K562 (cell line): ENCODE results near the gene DCLK1. TPM values are rescaled to one million over a fixed set of nuclear protein-coding genes. Genes with fewer than 3 reads are reported as not detected.

Source experiments
- ATAC-seq: fragments of 200-7000 bp; cut with Tn5 transposase; 3 replicates; pipeline ENCODE4 v1.9.1; 2020; ENCODE audit warnings: moderate library complexity
- BruUV-seq: library from RNA; stranded (reverse); fragments of 400-500 nt; replicated peaks from 2 replicates; lab custom pipeline; 2021; lab: Mats Ljungman, UMichigan
- CTCF ChIA-PET: fragments of 300-600 bp; formaldehyde crosslinking; extraction: SDS; loops from one replicate; lab custom pipeline; 2021; ENCODE audit warnings: low intra/inter-chr PET ratio; lab: Yijun Ruan, JAX
- POLR2A ChIA-PET: fragments of 300-600, 350-650 bp; sonication (Branson Sonifier 250); formaldehyde crosslinking; extraction: SDS; loops from one replicate; lab custom pipeline; 2021; ENCODE audit warnings: antibody characterized with exemption, inconsistent platforms; lab: Yijun Ruan, JAX
- DNase-seq, 4 experiments: peaks; one replicate each; pipeline versions ENCODE4 v3.0.0 to v3.0.0-alpha.2; 2011 to 2018; ENCODE audit warnings: low spot score in 3 of 4, mixed read lengths in 3 of 4; ENCODE audit errors: extremely low read depth in 1 of 4
- FAIRE-seq: peaks from 2 replicates; lab custom pipeline; 2011; peaks lifted over from hg19 to GRCh38; lab: Jason Lieb, UNC
- H2AFZ ChIP-seq: 2 replicates; pipeline ENCODE4 v1.6.0; 2011; ENCODE audit warnings: low read depth, low read length, control low read depth, inconsistent platforms
- H3K27ac ChIP-seq: fragments of 200-600 bp; 3 replicates; pipeline ENCODE4 v1.8.0; 2011; ENCODE audit warnings: low read depth, mild to moderate bottlenecking, control low read depth, inconsistent platforms, low read length, moderate library complexity, mixed read lengths; ENCODE audit errors: extremely low read depth
- H3K27me3 ChIP-seq, 2 experiments: fragments of 300-600 bp in 1 of 2; 2 replicates in 1 of 2; 3 replicates in 1 of 2; pipeline versions ENCODE4 v1.6.0 to v1.8.0; 2011; ENCODE audit warnings: inconsistent platforms in 2 of 2, low read length in 2 of 2, mild to moderate bottlenecking in 1 of 2, mixed read lengths in 1 of 2, moderate library complexity in 1 of 2; ENCODE audit not compliant: control insufficient read depth in 2 of 2, insufficient read depth in 2 of 2
- H3K36me3 ChIP-seq: fragments of 300-600 bp; 3 replicates; pipeline ENCODE4 v1.8.0; 2011; ENCODE audit warnings: mild to moderate bottlenecking, low read length, inconsistent platforms; ENCODE audit not compliant: control insufficient read depth, insufficient read depth
- H3K4me1 ChIP-seq, 2 experiments: fragments of 200-600 bp in 1 of 2; replicated peaks in 1 of 2; 2 replicates in 1 of 2; 3 replicates in 1 of 2; pipeline versions ENCODE4 v1.5.1 to v1.8.0; 2011; ENCODE audit warnings: inconsistent platforms in 2 of 2, low read length in 2 of 2, mild to moderate bottlenecking in 1 of 2, mixed read lengths in 1 of 2, moderate library complexity in 1 of 2; ENCODE audit not compliant: control insufficient read depth in 2 of 2, insufficient read depth in 2 of 2
- H3K4me2 ChIP-seq: 2 replicates; pipeline ENCODE4 v1.6.1; 2011; ENCODE audit warnings: low read length, control low read depth, inconsistent platforms, mixed read lengths; ENCODE audit not compliant: insufficient read depth
- H3K4me3 ChIP-seq: fragments of 200-600 bp; sonication (generic), shearing (Covaris generic); 2 replicates; pipeline ENCODE4 v1.5.1; 2016; ENCODE audit warnings: control low read depth, inconsistent platforms
- H3K79me2 ChIP-seq: fragments of 200-600 bp; 3 replicates; pipeline ENCODE4 v1.8.0; 2011; ENCODE audit warnings: low read length, inconsistent platforms; ENCODE audit not compliant: control insufficient read depth, insufficient read depth
- H3K9ac ChIP-seq, 2 experiments: 2 replicates each; pipeline versions ENCODE4 v1.6.0 to v1.6.1; 2011; ENCODE audit warnings: low read depth in 2 of 2, low read length in 2 of 2, control low read depth in 1 of 2, inconsistent platforms in 1 of 2, mild to moderate bottlenecking in 1 of 2, mixed read lengths in 1 of 2; ENCODE audit not compliant: insufficient read depth in 1 of 2
- H3K9me1 ChIP-seq: one replicate; pipeline ENCODE4 v1.6.0; 2011; ENCODE audit warnings: inconsistent platforms, mild to moderate bottlenecking, low read length, moderate library complexity; ENCODE audit not compliant: control insufficient read depth, insufficient read depth
- H3K9me3 ChIP-seq: replicated peaks from 2 replicates; pipeline ENCODE4 v1.5.1; 2011; ENCODE audit warnings: low read depth, low read length, inconsistent platforms; ENCODE audit not compliant: control insufficient read depth, insufficient read depth
- H4K20me1 ChIP-seq: replicated peaks from 2 replicates; pipeline ENCODE4 v1.6.1; 2011; ENCODE audit warnings: low read length, inconsistent platforms, mixed read lengths; ENCODE audit not compliant: control insufficient read depth, insufficient read depth
- CTCF ChIP-seq, 3 experiments: IDR thresholded peaks in 2 of 3; conservative IDR thresholded peaks in 1 of 3; 2 replicates each; pipeline ENCODE4 v1.5.1; 2011 to 2012; ENCODE audit warnings: low read length in 3 of 3, mild to moderate bottlenecking in 3 of 3, control low read depth in 2 of 3, improper control_type of control experiment in 1 of 3, inconsistent platforms in 1 of 3, low read depth in 1 of 3, mixed read lengths in 1 of 3, moderate library complexity in 1 of 3; ENCODE audit not compliant: insufficient read depth in 2 of 3
- CTCFL ChIP-seq: IDR thresholded peaks from 2 replicates; pipeline ENCODE4 v1.6.1; 2011; ENCODE audit warnings: borderline replicate concordance, low read depth, mild to moderate bottlenecking, moderate library complexity, low read length; ENCODE audit not compliant: insufficient read depth, poor library complexity, severe bottlenecking
- WGBS: fragments of 100-300 bp; shearing (Covaris generic); methylation state at CpG from one replicate; pipeline ENCODE4 v1.1.6; 2016; ENCODE audit warnings: low coverage, mixed read lengths; ENCODE audit not compliant: insufficient coverage; ENCODE audit errors: missing lambda C conversion rate; 5-methylcytosine and 5-hydroxymethylcytosine counted together
- in situ Hi-C: fragments of 300-500 bp; cut with MboI; formaldehyde crosslinking; loops from 4 replicates; pipeline ENCODE4 v1.15.0; 2018; ENCODE audit warnings: inconsistent platforms, mixed read lengths
- intact Hi-C: fragments of 100-400 bp; cut with micrococcal nuclease; formaldehyde crosslinking; loops from 2 replicates; pipeline ENCODE4 v1.14.2; 2022
- polyA plus RNA-seq, 8 experiments: library from polyadenylated mRNA; depleted of rRNA in 4 of 8; stranded (reverse) in 5 of 8; unstranded in 3 of 8; fragments of >200 nt; fragmentation: Nextera tagmentation in 2 of 8; fragmentation: Illumina TruSeq in 1 of 8; extraction: Ambion mirVana in 2 of 8; extraction: Trizol in 1 of 8; gene quantifications; 2 replicates each; pipeline versions ENCODE4 v1.2.1 to v1.2.3, GENCODE V29; 2011 to 2014; ENCODE audit warnings: inconsistent platforms in 1 of 8, missing spikeins in 1 of 8
- total RNA-seq, 7 experiments: library from RNA; depleted of rRNA in 6 of 7; stranded (reverse); fragments of >200 nt in 6 of 7; fragmentation: Illumina TruSeq in 2 of 7; extraction: Trizol in 2 of 7; gene quantifications; 2 replicates each; pipeline versions ENCODE4 v1.2.1 to v1.2.3, GENCODE V29; 2011 to 2021; ENCODE audit warnings: low replicate concordance in 1 of 7
- TF ChIP-seq, protein P1 (sequence below): fragments of 450-650 bp; IDR thresholded peaks from 2 replicates; pipeline ENCODE4 v1.7.0; 2016; ENCODE audit warnings: borderline replicate concordance
- TF ChIP-seq, protein P2 (sequence below): fragments of 450-650 bp; IDR thresholded peaks from 2 replicates; pipeline ENCODE4 v1.6.1; 2016; ENCODE audit warnings: mild to moderate bottlenecking

Gene DCLK1
- total and polyA plus RNA-seq, 9 of the 15 experiments (the other 6 are each of a cell fraction or from before 2014, with no cell fraction given), result 0.07 TPM; not detected in 8

GRCh38 chr13:35990196-35990595, 141.0 kb downstream of the DCLK1 start:
- ATAC-seq (peak; percentile 48; the same call in 1 of the 3 replicates), FAIRE-seq (no peak), DNase-seq (peak in 1 of 4 experiments; percentile 6)
- CTCF ChIA-PET, result no interaction called here
- 0% methylated on average over 3 of the region's 3 CpGs for WGBS
- Histone ChIP-seq H3K9me3 (no peaks in the 10 kb centered on the region), H3K4me1 (peaks cover 0 to 3% of the 10 kb centered on the region in 2 experiments; a peak in 1 of 5 replicates), H3K27me3 (0 out of 5 replicates have a peak, but pooled peaks cover 0 to 4% of the 10 kb centered on the region in 2 experiments), H3K36me3 (no peaks in the 10 kb centered on the region), H3K9me1 (no peaks in the 10 kb centered on the region), H3K9ac (no peak overlapping the region), H4K20me1 (no peaks in the 10 kb centered on the region), H3K27ac (no peak overlapping the region), H3K79me2 (no peaks in the 10 kb centered on the region), H3K4me3 (no peak overlapping the region), H2AFZ (no peak overlapping the region), H3K4me2 (no peak overlapping the region)
- no TSS peak for BruUV-seq
- intact Hi-C loops (no loop called here), in situ Hi-C loops (loop anchor here (25.0 kb wide), 1 partner anchor 422 kb away; no protein-coding TSS in a partner anchor)
- POLR2A ChIA-PET, result no interaction called here
- TF ChIP-seq, protein P1, sequence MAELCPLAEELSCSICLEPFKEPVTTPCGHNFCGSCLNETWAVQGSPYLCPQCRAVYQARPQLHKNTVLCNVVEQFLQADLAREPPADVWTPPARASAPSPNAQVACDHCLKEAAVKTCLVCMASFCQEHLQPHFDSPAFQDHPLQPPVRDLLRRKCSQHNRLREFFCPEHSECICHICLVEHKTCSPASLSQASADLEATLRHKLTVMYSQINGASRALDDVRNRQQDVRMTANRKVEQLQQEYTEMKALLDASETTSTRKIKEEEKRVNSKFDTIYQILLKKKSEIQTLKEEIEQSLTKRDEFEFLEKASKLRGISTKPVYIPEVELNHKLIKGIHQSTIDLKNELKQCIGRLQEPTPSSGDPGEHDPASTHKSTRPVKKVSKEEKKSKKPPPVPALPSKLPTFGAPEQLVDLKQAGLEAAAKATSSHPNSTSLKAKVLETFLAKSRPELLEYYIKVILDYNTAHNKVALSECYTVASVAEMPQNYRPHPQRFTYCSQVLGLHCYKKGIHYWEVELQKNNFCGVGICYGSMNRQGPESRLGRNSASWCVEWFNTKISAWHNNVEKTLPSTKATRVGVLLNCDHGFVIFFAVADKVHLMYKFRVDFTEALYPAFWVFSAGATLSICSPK, result no peak
- TF ChIP-seq, protein P2, sequence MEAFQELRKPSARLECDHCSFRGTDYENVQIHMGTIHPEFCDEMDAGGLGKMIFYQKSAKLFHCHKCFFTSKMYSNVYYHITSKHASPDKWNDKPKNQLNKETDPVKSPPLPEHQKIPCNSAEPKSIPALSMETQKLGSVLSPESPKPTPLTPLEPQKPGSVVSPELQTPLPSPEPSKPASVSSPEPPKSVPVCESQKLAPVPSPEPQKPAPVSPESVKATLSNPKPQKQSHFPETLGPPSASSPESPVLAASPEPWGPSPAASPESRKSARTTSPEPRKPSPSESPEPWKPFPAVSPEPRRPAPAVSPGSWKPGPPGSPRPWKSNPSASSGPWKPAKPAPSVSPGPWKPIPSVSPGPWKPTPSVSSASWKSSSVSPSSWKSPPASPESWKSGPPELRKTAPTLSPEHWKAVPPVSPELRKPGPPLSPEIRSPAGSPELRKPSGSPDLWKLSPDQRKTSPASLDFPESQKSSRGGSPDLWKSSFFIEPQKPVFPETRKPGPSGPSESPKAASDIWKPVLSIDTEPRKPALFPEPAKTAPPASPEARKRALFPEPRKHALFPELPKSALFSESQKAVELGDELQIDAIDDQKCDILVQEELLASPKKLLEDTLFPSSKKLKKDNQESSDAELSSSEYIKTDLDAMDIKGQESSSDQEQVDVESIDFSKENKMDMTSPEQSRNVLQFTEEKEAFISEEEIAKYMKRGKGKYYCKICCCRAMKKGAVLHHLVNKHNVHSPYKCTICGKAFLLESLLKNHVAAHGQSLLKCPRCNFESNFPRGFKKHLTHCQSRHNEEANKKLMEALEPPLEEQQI, result no peak
- TF ChIP-seq CTCFL (peak; percentile 55), CTCF (IDR thresholded peaks at IDR 0.05 in 2 of 3, conservative IDR thresholded peaks at IDR 0.05 in 1 of 3; ENCODE audit: insufficient read depth in 2 of 3, low read depth in 1 of 3, low read length in 3 of 3) (peak; percentile 19 to 37 (median 21); a peak in 4 of 6 replicates)
